Mesodermal cell (in vitro differentiated cells): ENCODE measurements around the gene OLFML2A. TPM values are rescaled to one million over a fixed set of nuclear protein-coding genes. Genes with fewer than 3 reads are reported as not detected.
"Not testable (repeated sequence)": the region's sequence is repeated elsewhere in the genome, so short reads cannot be mapped to it uniquely, and the experiment has no call there.

Source experiments
- H3K27ac ChIP-seq: 2 replicates; pipeline ENCODE4 v1.7.0; 2013; ENCODE audit warnings: mild to moderate bottlenecking, low read depth, low read length, moderate library complexity; ENCODE audit not compliant: severe bottlenecking
- H3K36me3 ChIP-seq: 2 replicates; pipeline ENCODE4 v1.7.1; 2013; ENCODE audit warnings: mild to moderate bottlenecking, low read length, moderate library complexity; ENCODE audit not compliant: control insufficient read depth, insufficient read depth
- H3K4me1 ChIP-seq: one replicate; pipeline ENCODE4 v1.7.1; 2013; ENCODE audit warnings: mild to moderate bottlenecking, low read length; ENCODE audit not compliant: insufficient read depth, control insufficient read depth, poor library complexity, severe bottlenecking
- H3K4me3 ChIP-seq: 2 replicates; pipeline ENCODE4 v1.7.0; 2013; ENCODE audit warnings: low read length, control low read depth, mild to moderate bottlenecking; ENCODE audit not compliant: insufficient read depth, poor library complexity, severe bottlenecking; ENCODE audit errors: extremely low read depth
- H3K9me3 ChIP-seq: 2 replicates; pipeline ENCODE4 v1.7.1; 2013; ENCODE audit warnings: mild to moderate bottlenecking, low read length, moderate library complexity; ENCODE audit not compliant: control insufficient read depth
- WGBS, 2 experiments: methylation state at CpG; one replicate each; pipeline ENCODE4 v1.1.5; 2013; ENCODE audit warnings: missing lambda C conversion rate in 2 of 2; ENCODE audit not compliant: insufficient coverage in 2 of 2; 5-methylcytosine and 5-hydroxymethylcytosine counted together
- polyA plus RNA-seq, 2 experiments: library from polyadenylated mRNA; stranded (reverse); fragments of 50-300 nt; gene quantifications; one replicate each; pipeline ENCODE4 v1.2.3, GENCODE V29; 2013

The OLFML2A gene
- polyA plus RNA-seq (2013, experiment 1 of 2) = 13.0 TPM
- polyA plus RNA-seq (2013, experiment 2 of 2) = 12.8 TPM

DNA sequence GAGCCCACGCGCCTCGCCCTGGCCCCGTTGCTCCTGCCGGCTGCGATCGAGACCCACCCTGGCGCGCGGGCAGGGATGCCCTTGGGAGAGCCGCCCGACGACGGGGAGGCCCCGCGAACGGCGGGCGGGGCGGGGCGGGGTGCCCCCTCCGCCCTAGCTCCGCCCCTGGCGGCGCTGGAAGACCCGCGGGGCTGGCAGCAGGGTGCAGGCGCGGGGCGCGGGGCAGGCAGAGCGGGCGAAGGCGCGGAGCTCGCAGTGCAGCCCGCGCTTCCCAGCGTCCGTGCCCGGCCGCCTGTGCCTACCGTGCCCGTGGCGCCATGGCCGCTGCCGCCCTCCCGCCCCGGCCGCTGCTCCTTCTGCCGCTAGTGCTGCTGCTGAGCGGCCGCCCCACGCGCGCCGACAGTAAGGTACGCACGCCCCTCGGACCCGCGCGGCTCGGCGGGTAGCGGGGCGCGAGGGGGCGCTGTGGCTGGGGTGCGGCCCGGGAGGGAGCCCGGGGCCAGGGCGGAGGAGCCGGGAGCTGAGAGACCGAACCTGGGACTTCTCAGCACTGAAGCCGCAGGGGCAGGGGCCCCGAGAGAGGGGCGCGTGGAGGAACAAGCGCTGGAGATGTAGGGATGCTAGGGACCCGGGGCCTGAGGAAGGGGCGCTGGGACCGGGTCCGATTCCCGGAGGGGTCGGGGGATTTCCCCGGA is at the start of gene OLFML2A:
TSS of gene OLFML2A (plus strand) at position 180 of the 695 bp plus-strand sequence. CDS start at position 318, 138 bp downstream.
- no peak within 1 kb of the TSS for H3K27ac ChIP-seq
- WGBS, 2 experiments = 2 to 5% methylated on average over 54 to 83 of the region's 87 CpGs
- H3K4me1 ChIP-seq = peaks cover 27% of the 10 kb centered on the region
- peak within 1 kb of the TSS; percentile 48 for H3K4me3 ChIP-seq
- no peaks in the 10 kb centered on the region for H3K9me3 ChIP-seq
- H3K36me3 ChIP-seq = no peaks in the 10 kb centered on the region

DNA sequence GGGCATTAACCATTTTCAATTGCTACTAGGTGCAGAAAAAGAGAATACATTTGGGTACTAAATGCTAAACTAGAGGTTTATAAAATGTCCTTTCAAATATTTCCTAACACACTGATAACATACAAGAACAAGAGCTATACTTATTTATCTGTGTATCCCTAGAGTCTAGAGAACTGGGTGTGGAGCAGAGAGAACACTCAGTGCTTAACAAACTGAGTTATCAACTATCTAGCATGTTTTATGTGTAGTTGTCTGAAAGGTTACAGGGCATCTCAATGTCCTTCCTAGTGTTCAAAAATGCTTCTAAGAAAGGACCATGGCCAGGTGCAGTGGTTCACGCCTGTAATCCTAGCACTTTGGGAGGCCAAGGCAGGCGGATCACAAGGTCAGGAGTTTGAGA is 46.2 kb upstream of the OLFML2A start:
- WGBS, 2 experiments = 94 to 100% methylated on average over 2 of the region's 2 CpGs
- Histone ChIP-seq H3K27ac (no peak overlapping the region), H3K9me3 (no peaks in the 10 kb centered on the region), H3K4me1 (peaks cover 14% of the 10 kb centered on the region), H3K4me3 (no peak overlapping the region), H3K36me3 (peaks cover 32% of the 10 kb centered on the region)

- WGBS, 2 experiments = 94 to 95% methylated on average over 13 to 14 of the region's 14 CpGs
- Histone ChIP-seq H3K27ac (peak overlapping the region; percentile 75), H3K36me3 (peaks cover 27% of the 10 kb centered on the region), H3K4me1 (peaks cover 14% of the 10 kb centered on the region), H3K4me3 (no peak overlapping the region), H3K9me3 (no peaks in the 10 kb centered on the region)
Observed at GRCh38 chr9:124733964-124734740, 42.8 kb upstream of the OLFML2A start.

DNA sequence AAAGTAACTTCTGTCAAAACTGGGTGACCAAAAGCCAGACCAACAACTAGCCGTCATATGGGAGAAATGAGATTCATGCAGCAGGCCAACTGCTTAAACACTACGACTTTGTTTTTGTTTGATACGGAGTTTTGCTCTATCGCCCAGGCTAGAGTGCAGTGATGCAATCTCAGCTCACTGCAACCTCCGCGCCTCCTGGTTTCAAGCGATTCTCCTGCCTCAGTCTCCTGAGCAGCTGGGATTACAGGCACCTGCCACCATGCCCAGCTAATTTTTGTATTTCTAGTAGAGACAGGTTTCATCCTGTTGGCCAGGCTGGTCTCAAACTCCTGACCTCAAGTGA is 42.2 kb upstream of the OLFML2A start:
- Histone ChIP-seq H3K4me1 (peaks cover 14% of the 10 kb centered on the region), H3K27ac (peak overlapping the region; percentile 75), H3K36me3 (peaks cover 22% of the 10 kb centered on the region)
- not testable (repeated sequence) for H3K4me3 ChIP-seq, H3K9me3 ChIP-seq
- 92 to 93% methylated on average over 7 of the region's 7 CpGs for WGBS, 2 experiments

GRCh38 chr9:124735121-124735520 is 41.8 kb upstream of the OLFML2A start:
- Histone ChIP-seq H3K4me3 (no peak overlapping the region), H3K36me3 (peaks cover 21% of the 10 kb centered on the region), H3K9me3 (no peaks in the 10 kb centered on the region), H3K4me1 (peaks cover 14% of the 10 kb centered on the region), H3K27ac (peak overlapping the region; percentile 75)

DNA sequence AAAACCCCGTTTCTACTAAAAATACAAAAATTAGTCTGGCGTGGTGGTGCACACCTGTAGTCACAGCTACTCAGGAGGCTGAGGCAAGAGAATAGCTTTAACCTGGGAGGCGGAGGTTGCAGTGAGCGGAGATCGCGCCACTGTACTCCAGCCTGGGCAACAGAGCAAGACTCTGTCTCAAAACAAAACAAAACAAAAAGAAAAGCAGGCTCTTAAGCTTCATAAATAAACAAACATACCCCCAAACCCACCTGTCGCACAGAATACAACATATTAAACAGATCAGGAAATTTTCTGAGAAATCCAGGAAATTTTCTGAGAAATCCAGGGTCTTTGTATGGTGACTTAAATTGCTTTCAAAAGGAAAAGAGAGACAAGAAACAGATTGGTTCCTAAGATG is 38.9 kb upstream of the OLFML2A start:
- not testable (repeated sequence) for H3K4me3 ChIP-seq

GRCh38 chr9:124739360-124739759 is 37.6 kb upstream of the OLFML2A start:
- peaks cover 21% of the 10 kb centered on the region for H3K4me1 ChIP-seq
- peaks cover 11% of the 10 kb centered on the region for H3K36me3 ChIP-seq
- H3K9me3 ChIP-seq = no peaks in the 10 kb centered on the region
- 94 to 100% methylated on average over 2 of the region's 2 CpGs for WGBS, 2 experiments
- H3K27ac ChIP-seq = no peak overlapping the region
- no peak overlapping the region for H3K4me3 ChIP-seq

More for the DNA sequence above, 38.9 kb upstream of the OLFML2A start:
- peaks cover 11% of the 10 kb centered on the region for H3K36me3 ChIP-seq
- H3K27ac ChIP-seq, H3K9me3 ChIP-seq: not testable (repeated sequence)
- H3K4me1 ChIP-seq = peaks cover 17% of the 10 kb centered on the region
- 100% methylated on average over 4 of the region's 7 CpGs for WGBS, 2 experiments

DNA sequence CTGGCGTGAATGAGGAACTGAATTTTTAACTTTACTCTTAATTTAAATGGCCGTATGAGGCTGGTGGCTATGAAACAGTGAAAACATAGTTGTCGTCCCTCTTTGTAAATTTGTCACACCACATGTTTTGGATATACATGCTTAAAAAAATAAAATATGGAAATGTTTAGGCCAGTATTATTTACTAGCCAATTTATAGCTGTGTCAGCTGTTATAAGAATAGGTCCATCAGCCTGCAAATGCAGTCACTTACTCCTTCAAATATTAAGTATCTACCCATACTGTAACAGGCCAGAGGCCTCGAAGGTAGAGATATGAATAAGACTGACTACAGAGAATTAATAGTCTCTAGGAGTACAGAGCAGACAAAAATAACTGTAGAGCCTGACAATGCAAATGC is 35.8 kb upstream of the OLFML2A start:
- Histone ChIP-seq H3K4me3 (no peak overlapping the region), H3K27ac (no peak overlapping the region), H3K36me3 (peaks cover 13% of the 10 kb centered on the region), H3K9me3 (no peaks in the 10 kb centered on the region), H3K4me1 (peaks cover 11% of the 10 kb centered on the region)
- WGBS, 2 experiments = 100% methylated on average over 1 of the region's 4 CpGs

DNA sequence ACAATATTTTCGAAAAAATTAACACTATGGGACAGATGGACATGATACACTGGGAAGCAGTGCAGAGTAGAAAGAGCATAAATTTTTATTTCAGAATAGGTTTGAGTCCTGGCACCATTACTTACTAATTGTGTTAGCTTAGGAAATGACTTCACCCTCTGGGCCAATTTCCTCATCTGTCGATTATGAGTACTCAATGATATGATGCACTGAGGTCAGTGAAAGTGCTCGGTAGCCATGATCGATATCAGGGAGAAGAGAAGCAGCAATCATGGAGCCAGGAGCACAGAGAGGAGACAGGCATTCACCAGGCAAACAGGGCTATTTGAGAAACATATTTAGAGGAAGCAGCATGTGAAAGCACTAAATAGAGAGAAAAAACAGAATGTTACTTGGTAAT is 35.3 kb upstream of the OLFML2A start:
- 94 to 97% methylated on average over 3 of the region's 4 CpGs for WGBS, 2 experiments
- H3K4me1 ChIP-seq = peaks cover 11% of the 10 kb centered on the region

DNA sequence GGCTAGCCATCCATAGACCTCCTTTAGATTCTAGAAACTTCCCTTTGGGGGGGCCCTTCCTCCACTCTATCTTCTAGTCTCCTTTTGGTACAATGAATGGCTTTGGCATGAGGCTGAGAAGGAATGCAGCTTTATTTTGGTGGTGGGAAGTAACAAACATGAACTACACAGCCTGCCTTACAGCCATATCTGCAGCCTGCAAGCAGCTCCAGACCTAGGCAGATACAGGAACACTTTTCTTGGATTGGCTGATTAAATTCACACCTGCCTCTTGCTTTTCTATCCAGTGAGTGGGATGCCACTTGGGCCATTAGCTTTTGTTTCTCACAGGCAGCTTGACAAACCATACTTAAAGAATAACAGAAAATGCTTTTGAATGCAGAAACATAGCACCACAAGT is 34.0 kb upstream of the OLFML2A start:
- Histone ChIP-seq H3K27ac (peak overlapping the region; percentile 17), H3K4me3 (no peak overlapping the region), H3K4me1 (peaks cover 15% of the 10 kb centered on the region), H3K9me3 (no peaks in the 10 kb centered on the region), H3K36me3 (peaks cover 13% of the 10 kb centered on the region)

More for the DNA sequence above, 35.3 kb upstream of the OLFML2A start:
- peaks cover 13% of the 10 kb centered on the region for H3K36me3 ChIP-seq
- no peak overlapping the region for H3K27ac ChIP-seq
- no peak overlapping the region for H3K4me3 ChIP-seq
- no peaks in the 10 kb centered on the region for H3K9me3 ChIP-seq
